Stimulated activated CD8-positive, alpha-beta memory T cell treated with anti-CD3 and anti-CD28 coated beads, Interleukin-15, amount 100 ng/mL, for 1 hour (primary cell): Measurements from ENCODE around the gene WASHC4.

Experiments
- DNase-seq: peaks from one replicate; pipeline ENCODE4 v3.0.0-alpha.2; 2020; ENCODE audit warnings: low read depth

WASHC4 gene

DNA sequence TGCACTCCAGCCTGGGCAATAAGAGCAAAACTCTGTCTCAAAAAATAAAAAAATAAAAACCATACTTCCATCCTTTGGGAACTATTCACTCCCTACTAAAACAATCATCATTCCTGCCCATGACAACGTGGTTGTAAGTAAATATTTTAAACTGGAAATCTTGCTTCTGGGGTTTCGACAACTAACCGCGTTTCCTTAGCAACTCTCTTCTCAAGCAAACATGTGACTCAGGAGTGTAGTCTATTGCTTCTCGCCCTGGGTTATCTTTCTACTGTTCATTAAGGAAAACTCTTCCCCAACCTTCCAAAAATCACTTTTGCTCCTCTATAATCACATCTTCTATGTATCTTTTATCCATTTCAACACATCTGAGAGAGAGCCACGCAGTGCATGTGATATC lies 106.6 kb downstream of the WASHC4 start:
- DNase-seq, result no peak

DNA sequence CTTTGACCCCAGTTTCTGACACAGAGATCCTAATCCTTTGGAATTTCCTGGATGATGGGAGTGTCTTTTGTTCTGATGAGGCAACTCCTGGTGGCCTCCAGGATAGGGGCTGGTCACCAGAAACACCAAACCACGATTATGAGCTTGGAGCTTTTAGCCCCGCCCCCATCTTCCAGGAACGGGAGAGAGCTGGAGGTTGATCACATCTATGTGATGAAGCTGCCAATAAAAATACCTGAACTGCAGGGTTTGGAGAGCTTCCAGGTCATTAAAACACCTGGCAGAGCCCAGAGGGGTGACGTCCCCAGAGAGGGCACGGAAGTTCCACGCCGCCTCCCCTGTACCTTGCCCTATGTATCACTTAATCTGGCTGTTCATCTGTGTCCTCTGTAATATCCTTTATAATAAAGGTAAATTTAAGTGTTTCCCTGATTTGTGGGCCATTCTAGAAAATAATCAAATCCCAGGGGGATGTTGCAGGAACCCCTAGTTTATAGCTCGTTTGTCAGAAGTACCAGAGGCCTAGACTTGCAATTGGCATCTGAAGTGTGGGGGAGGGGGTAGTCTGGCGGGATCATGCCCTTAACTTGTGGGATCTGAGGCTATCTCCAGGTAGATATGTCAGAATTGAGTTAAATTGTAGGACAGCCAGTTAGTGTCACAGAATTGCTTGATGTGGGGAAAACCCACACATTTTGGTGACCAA lies 107.3 kb downstream of the WASHC4 start:
- no peak for DNase-seq

GRCh38 chr12:105218434-105218833 lies 110.9 kb downstream of the WASHC4 start:
- DNase-seq, result no peak
